Amygdala (tissue), 56 donors: ENCODE results near the gene HOMER2.
A peak's percentile ranks its signal among the peaks of the same experiment; 100 is the strongest.
"Not testable (repeated sequence)": the region's sequence is repeated elsewhere in the genome, so short reads cannot be mapped to it uniquely, and the experiment has no call there.

ENCODE experiments used
- DNase-seq, 56 donors: peaks; one replicate each; lab custom pipeline; 2025; lab: John Stamatoyannopoulos, UW

HOMER2 gene

GRCh38 chr15:82968066-82968465 is 15.5 kb upstream of the HOMER2 start:
- no peak for DNase-seq

DNA sequence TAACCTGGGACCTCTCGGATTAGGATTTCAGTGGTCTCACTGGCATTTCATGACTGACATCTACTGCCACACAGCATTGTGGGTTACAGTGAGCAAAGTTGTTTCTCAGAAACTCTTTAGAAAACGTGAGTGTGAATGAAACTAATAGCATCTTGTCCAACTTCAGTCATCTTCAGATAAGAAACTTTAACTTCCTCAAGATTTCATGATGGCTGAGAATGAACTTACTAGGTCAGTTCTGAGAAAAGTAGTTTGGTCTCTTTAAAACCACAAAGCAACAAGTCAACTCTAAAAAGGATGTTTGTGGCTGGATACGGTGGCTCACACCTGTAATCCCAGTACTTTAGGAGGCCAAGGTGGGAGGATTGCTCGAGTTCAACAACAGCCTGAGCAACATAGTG is 14.2 kb upstream of the HOMER2 start:
- no peak for DNase-seq

DNA sequence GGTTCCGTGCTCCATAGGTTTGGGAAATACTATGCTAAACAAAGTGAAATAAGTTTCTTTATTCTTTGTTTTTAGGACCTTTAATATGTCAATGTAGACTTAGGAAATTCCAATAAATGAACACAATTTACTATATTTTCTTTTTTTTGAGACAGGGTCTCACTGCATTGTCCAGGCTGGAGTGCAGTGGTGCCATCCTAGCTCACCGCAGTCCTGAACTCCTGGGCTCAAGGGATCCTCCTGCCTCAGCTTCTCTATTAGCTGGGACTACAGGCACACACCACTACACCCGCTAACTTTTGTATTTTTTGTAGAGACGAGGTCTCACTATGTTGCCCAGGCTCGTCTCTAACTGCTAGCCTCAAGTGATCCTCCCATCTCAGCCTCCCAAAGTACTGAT is 12.4 kb upstream of the HOMER2 start:
- DNase-seq, result no peak

- DNase-seq, result no peak
Measured at GRCh38 chr15:82963471-82964341, 11.2 kb upstream of the HOMER2 start.

- no peak for DNase-seq
Measured at GRCh38 chr15:82960766-82961165, 8.2 kb upstream of the HOMER2 start.

DNA sequence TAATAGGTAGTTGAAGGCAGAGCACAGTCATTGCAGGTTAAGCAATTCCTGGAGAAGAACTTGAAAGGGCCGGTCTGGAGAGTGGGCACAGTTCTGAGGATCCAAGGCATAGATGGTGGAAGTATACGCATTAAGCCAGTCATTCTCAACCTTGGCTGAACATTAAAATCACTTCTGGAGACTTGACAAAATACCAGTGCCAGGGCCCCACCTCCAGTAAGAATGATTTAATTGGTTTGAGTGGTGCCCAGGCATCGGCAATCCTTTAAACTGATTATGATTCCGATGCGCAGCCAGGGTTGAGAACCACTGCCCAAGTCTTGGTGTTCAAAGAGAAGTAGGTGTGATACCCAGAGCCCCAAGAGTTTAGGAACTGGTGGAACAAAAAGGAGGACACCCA is 6.9 kb upstream of the HOMER2 start:
- no peak for DNase-seq

DNA sequence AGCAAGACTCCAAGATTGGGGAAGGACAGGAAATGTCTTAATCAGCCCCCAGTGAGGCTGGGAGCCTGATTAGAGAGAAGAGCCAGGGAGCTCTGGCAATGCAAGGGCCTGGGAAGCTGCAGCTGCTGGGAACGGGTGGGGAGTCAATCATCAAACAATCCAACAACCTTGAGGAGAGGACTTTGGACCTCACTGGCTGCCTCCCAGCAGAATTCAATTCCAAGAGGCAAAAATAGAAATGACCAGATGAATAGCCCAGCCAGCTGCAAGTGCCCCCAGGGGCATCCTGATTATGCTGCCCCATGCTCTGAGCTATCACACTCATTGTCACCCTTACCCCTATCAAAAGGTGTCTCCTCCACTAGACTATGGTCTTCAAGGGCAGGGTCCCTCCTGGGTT is 6.1 kb upstream of the HOMER2 start:
- no peak for DNase-seq

- no peak for DNase-seq
Measured at GRCh38 chr15:82951472-82952157, 905 bp downstream of the HOMER2 start.

DNA sequence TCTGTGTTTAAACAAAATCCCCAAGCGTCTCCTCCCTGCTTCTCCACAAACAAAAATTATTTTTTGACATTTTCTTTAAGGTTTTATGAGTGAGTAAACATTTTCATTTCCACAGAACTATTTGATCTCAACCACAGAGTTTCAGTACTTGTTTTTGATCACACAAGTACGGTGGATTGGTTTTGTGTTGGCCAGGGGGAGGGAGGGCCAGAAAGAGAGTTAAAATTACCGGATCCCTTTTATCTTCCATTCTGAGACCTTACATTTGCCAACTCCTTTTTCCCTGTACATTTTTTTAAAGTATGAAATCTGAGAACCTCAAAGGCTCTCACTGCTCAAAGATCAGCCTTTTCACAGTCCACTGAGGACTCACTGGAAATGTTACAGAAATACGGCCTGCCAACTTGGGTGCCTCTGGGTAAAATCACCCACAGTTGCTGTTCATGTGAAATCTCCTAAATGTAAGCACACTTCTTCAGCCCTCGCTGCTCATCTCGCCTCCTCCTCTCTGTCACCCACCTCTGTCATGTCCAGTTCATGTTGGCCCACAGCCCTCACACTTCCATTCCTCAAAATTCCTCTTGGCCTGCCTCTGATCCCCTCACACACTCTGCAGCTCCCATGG is 1.7 kb downstream of the HOMER2 start:
- no peak for DNase-seq

- DNase-seq, result no peak
Measured at GRCh38 chr15:82950295-82950694, 2.2 kb downstream of the HOMER2 start.

DNA sequence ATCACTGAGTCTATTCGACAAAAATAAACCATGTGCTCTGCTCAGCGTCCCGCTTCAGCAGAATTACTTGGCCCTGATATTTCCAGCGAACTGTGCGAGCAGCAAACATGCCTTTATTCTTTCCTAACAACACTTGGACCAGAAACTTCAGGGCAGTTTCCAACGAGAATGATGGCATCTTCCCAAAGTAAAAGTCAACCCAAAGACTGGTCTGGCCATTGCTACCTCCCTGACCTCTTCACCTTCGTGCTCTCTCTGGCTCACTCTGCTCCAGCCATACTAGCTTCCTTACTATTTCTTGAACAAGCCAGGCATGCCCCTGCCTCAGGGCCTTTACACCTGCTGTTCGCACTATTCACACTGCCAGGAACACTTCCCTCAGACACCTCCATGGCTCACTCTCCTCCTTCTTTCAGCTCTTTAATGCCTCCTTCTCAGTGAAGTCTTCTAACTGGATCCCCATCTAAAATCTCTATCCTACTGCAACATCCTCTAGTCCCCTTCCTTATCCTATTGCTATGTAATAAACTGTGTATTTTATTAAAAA is 6.3 kb downstream of the HOMER2 start:
- no peak for DNase-seq

GRCh38 chr15:82945326-82945725 is 7.2 kb downstream of the HOMER2 start:
- DNase-seq, result no peak

- DNase-seq, result no peak
Measured at GRCh38 chr15:82944821-82945220, 7.7 kb downstream of the HOMER2 start.

DNA sequence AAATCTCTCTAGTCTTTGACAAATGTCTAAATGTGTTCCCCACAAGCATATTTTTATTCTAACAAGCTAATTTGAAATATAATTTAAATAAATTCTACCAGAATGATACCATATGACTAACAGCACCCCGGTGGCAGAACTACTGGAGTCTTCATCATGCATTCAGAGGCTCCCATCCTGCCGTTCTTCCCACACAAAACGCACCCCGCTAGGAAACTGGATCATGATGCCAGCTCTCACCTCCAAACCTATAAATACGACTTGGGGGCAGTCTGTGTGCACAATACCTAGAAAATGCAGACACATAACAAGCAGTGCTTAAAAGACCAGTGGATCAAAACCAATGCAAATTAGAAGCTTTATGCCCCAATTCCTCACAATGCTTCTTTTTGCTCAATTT is 8.5 kb downstream of the HOMER2 start:
- DNase-seq, result peak in 14 of 56 donors; percentile 1 to 34 (median 18)

- DNase-seq, result no peak
Measured at GRCh38 chr15:82943176-82943575, 9.3 kb downstream of the HOMER2 start.

DNA sequence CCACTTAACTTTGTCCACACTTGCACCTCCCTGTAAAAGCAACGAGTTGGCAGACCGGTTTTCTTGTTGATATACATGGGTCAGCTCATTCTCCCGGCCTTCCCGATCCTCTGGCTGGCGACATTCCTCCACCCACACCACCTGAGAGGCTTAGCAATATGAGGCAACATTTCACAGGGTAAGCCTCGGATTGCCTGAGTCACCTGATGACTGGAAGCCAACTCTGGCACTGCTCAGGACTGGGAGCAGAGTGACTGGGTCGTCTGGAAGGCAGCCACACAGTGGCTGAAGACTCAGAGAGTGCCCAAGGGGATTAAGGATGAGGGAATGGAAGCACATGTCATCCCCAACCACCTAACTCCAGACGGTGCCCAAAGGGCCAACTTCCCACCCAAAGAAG is 9.8 kb downstream of the HOMER2 start:
- no peak for DNase-seq

DNA sequence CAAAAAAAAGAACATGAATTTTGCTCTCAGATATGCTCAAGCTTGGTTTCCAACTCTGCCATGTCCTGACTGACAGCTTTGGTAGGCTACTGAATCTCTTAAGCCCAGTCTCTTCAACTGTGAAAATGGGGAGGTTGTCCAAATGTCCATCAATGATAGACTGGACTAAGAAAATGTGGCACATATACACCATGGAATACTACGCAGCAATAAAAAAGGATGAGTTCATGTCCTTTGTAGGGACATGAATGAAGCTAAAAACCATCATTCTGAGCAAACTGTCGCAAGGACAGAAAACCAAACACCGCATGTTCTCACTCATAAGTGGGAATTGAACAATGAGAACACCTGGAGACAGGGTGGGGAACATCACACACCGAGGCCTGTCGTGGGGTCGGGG is 12.8 kb downstream of the HOMER2 start:
- not testable (repeated sequence) for DNase-seq

GRCh38 chr15:82937712-82938058 is 14.8 kb downstream of the HOMER2 start:
- no peak for DNase-seq

DNA sequence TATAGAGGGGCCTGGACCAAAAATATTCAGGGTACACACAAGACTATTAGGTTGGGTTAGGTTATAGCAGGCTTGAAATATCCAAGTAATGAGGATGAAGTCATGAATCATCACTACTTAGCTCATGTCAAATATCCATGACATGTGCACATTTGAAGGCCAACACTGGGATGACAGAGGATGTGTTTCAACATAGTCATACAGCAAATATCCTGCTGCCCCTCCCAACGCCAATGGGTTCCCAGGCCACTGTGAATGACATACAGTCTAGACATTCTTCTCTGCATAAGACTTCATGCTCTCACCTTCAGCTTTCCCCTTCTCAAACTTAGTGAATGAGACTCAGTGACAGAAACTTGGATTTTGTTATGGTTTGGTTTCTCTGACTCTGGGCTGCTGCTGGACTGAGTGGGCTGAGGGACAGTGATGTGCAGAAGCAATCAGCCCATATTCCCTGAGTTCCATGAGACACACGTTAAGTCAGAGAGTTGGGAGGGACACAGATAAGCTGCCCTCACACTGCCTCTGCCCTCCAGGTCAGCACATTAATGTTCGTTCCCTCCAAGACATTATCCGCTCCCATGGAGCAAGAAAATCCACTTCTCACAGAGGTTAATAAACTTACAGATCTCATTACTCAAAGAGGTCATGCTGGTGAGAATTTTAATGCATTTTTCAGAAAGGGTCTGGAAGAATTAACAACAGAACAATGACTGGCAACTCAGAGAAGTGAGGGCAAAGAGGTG is 15.4 kb downstream of the HOMER2 start:
- DNase-seq, result no peak

- no peak for DNase-seq
Measured at GRCh38 chr15:82935382-82935781, 17.1 kb downstream of the HOMER2 start.
